Measurements from ENCODE around the gene PPARA.
"Not testable (repeated sequence)": the region's sequence is repeated elsewhere in the genome, so short reads cannot be mapped to it uniquely, and the experiment has no call there.

Gene PPARA

GRCh38 chr22:46192210-46192993, 42.1 kb downstream of the PPARA start:
- H3K27ac ChIP-seq: no peak overlapping the region
- TF ChIP-seq CTCF (IDR thresholded peaks at IDR 0.05) (no peak), ZFX (IDR thresholded peaks at IDR 0.05; ENCODE audit: borderline replicate concordance) (no peak)

GRCh38 chr22:46193898-46194310, 43.6 kb downstream of the PPARA start:
- no peak overlapping the region for H3K27ac ChIP-seq

GRCh38 chr22:46195487-46196165, 45.3 kb downstream of the PPARA start:
- TF ChIP-seq CTCF (IDR thresholded peaks at IDR 0.05) (no peak), ZFX (IDR thresholded peaks at IDR 0.05; ENCODE audit: borderline replicate concordance) (no peak)
- no peak overlapping the region for H3K27ac ChIP-seq

More at GRCh38 chr22:46193898-46194310, 43.6 kb downstream of the PPARA start:
- TF ChIP-seq ZFX (IDR thresholded peaks at IDR 0.05; ENCODE audit: borderline replicate concordance) (no peak), CTCF (IDR thresholded peaks at IDR 0.05) (no peak)

- H3K27ac ChIP-seq: no peak overlapping the region
- no peak for TF ChIP-seq CTCF (IDR thresholded peaks at IDR 0.05)
- no peak for TF ChIP-seq ZFX (IDR thresholded peaks at IDR 0.05; ENCODE audit: borderline replicate concordance)
Measured at GRCh38 chr22:46196278-46196677, 46.0 kb downstream of the PPARA start.

GRCh38 chr22:46198274-46198673, 47.9 kb downstream of the PPARA start:
- no peak overlapping the region for H3K27ac ChIP-seq
- TF ChIP-seq ZFX (IDR thresholded peaks at IDR 0.05; ENCODE audit: borderline replicate concordance) (no peak), CTCF (IDR thresholded peaks at IDR 0.05) (no peak)

GRCh38 chr22:46198806-46199205, 48.5 kb downstream of the PPARA start:
- not testable (repeated sequence) for H3K27ac ChIP-seq

GRCh38 chr22:46201059-46201757, 50.9 kb downstream of the PPARA start:
- H3K27ac ChIP-seq: no peak overlapping the region
- TF ChIP-seq CTCF (IDR thresholded peaks at IDR 0.05) (no peak), ZFX (IDR thresholded peaks at IDR 0.05; ENCODE audit: borderline replicate concordance) (no peak)
